GM12801 (cell line): ENCODE results near the gene RCL1.

ENCODE experiments used
- TF ChIP-seq, protein P1 (sequence below): IDR thresholded peaks from one replicate; pipeline ENCODE4 v1.5.1; 2011; ENCODE audit warnings: control low read depth; ENCODE audit not compliant: insufficient read length; ENCODE audit errors: extremely low read depth

Gene RCL1

DNA sequence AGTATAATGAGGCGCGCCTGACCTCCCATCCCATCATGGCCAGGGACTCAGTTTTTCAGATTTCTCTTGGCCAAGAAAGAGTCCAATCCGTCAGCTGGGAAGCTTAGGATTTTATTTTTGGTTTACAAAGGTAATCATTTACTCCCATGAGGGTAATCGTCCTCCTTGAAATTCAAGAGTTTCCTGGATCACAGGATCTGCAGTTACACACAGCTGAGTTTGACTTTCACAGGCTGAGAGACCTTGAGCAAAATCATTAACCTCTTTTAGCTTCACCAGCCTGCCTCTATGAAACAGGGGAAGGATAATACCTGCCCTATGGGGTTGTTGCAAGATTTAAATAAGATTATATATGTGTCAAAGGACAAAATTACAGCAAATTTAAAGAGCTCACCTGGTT, 36.3 kb upstream of the RCL1 start:
- TF ChIP-seq, protein P1, sequence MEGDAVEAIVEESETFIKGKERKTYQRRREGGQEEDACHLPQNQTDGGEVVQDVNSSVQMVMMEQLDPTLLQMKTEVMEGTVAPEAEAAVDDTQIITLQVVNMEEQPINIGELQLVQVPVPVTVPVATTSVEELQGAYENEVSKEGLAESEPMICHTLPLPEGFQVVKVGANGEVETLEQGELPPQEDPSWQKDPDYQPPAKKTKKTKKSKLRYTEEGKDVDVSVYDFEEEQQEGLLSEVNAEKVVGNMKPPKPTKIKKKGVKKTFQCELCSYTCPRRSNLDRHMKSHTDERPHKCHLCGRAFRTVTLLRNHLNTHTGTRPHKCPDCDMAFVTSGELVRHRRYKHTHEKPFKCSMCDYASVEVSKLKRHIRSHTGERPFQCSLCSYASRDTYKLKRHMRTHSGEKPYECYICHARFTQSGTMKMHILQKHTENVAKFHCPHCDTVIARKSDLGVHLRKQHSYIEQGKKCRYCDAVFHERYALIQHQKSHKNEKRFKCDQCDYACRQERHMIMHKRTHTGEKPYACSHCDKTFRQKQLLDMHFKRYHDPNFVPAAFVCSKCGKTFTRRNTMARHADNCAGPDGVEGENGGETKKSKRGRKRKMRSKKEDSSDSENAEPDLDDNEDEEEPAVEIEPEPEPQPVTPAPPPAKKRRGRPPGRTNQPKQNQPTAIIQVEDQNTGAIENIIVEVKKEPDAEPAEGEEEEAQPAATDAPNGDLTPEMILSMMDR = no peak

DNA sequence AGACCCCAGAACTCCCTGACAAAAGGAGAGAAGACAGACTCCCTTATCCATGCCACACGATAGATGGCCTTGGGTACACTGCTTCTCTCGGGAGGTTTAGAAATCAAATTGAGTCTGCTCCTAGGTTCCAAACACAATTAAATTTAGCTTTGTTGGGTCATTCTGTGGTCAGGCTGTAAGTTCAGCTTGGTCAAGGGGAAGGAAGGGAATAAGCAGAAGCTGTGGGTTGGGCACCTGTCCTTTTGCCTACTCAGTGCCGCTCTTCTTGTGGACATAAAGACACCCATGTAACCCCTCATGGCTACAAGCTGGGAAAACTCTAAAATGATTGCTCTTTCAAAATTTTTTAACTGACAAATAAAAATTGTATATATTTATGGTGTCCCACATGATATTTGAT, 32.6 kb upstream of the RCL1 start:
- TF ChIP-seq, protein P1 = no peak

DNA sequence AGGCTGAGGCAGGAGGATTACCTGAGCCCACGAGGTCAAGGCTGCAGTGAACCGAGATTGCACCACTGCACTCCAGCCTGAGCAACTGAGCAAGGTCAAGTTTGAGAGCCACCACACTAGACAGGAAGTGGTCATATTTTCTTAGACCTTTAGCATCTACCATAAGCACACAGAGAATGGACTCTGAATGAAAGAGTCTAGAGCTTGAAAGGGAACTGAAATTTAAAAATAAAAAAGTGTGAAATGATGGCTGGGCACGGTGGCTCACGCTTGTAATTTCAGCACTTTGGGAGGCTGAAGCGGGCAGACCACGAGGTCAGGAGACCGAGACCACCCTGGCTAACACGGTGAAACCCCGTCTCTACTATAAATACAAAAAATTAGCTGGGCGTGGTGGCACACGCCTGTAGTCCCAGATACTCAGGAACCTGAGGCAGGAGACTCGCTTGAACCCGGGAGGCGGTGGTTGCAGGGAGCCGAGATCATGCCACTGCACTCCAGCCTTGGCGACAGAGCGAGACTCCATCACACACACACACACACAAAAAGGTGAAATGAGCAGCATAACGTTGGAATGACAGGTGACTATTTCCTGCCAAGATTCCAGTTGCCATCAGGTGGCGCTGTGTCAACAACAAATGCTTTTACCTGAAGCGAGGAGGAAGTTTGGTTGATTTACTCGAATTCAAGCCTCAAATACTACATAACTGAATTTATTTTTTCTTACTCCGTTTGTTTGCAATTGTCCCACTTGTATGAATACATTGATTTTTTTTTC, 30.4 kb upstream of the RCL1 start:
- TF ChIP-seq, protein P1 = no peak

DNA sequence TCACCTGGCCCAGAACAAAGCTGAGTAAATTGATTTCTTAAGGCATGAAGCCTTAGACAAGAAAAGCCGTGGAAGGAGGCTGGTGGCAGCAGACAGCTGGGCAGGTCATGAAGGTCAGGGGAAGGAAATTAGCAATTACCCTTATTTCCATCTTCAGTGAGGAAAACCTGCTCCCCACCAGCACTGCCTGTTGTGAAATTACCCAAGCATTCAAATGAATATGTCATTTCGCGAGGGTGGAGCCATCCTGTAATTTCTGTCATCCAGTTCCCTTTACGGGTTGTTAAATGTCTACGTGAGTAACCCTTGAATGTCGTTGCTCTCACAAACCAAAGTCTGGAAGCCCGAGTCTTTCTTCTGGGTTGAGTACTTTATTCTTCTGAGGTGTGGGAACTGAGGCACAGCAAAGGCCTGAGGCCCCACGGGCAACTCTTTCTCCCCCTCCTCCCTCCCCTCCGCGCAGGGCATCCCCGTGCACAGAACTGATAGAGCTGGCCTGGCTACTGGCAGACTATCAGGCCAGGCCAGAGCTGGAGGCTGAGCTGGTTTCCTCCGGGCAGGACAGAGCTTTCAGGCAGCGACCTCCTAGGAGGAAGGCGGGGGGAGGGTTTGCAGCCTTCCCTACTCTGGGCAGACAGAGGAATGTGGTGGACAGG, 29.7 kb upstream of the RCL1 start:
- TF ChIP-seq, protein P1 = no peak

DNA sequence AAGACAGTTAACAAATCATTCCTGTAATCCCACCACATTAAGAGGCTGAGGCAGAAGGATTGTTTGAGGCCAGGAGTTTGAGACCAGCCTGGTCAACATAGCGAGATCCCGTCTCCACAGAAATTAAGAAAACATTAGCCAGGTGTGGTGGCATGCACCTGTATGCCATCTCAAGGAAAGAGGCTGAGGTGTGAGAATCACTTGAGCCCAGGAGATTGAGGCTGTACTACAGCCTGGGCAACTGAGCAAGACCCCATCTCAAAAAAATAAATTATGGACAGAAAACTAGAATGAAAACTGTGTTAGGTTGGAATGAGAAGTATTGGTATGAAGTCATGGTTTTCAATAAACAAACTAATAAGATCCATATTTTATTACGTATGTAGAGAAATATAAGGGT, 28.7 kb upstream of the RCL1 start:
- TF ChIP-seq, protein P1 = no peak

DNA sequence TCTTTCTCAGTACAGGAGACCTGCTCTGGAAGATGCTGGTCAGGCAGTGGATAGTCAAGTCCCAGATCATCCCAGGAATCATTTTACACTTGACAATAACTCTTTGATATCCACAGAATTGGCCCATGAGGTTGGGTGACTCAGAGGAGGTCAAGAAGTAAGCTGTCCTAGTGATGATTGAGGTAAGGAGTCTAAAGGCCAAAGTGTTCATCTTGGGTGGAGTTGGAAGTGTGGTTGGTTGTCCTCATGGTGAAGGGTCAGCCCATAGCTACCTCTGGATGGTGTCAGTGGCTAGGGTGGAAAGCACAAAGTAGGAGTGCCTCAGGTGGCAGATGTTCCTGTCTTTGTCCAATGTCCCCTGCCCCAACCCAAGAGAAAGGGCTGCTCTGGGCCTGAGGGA, 24.1 kb upstream of the RCL1 start:
- TF ChIP-seq, protein P1 = no peak

DNA sequence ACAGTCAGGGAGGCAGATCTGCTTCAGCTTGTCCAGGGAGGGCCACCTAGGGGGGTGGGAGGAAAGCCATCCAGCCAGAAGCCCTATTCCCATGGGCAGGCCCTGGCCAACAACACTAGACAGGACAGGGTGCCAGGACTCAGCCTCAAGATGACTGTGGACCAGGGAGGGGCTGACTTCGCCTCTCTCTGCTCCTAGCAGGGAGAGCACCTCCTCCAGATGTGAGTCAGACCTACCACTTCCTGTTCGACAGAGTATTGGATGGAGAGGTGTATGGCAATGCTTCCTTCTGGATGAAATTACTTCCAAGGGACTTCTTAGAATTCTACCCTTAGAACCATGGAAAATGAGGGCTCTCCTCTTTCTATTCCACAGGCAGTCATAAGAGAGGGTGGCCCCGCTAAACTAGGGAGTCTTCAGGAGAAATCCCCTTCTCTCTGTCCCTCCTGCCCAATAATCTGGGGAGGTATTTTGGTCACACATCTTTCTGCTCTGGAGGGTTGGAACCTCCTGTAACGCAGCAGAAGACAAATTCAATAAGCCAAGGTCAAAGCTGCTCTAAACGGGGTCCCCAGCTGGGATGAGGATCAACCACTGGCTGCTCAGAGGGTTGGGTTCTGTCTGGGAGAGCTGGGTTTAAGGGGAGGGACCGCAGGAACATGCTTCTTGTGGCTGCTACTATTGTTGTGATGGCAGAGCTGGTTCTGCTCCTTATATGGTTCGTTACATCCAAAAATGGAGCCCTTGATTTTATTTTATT, 23.2 kb upstream of the RCL1 start:
- TF ChIP-seq, protein P1 = no peak
